Astrocyte of the cerebellum (primary cell): Measurements from ENCODE around the gene TBC1D21.

ENCODE experiments used
- DNase-seq: peaks from one replicate; pipeline ENCODE4 v3.0.0-alpha.2; 2011; ENCODE audit warnings: low read depth
- H3K4me3 ChIP-seq: 2 replicates; pipeline ENCODE4 v1.5.1; 2011; ENCODE audit warnings: mild to moderate bottlenecking, low read depth, low read length, moderate library complexity
- CTCF ChIP-seq: IDR thresholded peaks from 2 replicates; pipeline ENCODE4 v1.5.1; 2012; ENCODE audit warnings: low read length, low read depth, moderate library complexity, mild to moderate bottlenecking; ENCODE audit errors: missing control alignments
- in situ Hi-C: cut with HindIII; loops from 2 replicates; pipeline ENCODE4 v1.10.0; 2017; ENCODE audit warnings: low sequenced_read_pairs

The TBC1D21 gene

GRCh38 chr15:73873456-73873855 lies at the start of gene TBC1D21:
TSS of gene TBC1D21 (plus strand) at chr15:73873564. CDS start at chr15:73873710, 146 bp downstream.
- in situ Hi-C loops: no loop called here
- no peak within 1 kb of the TSS for H3K4me3 ChIP-seq
- no peak for TF ChIP-seq CTCF
- no peak for DNase-seq

GRCh38 chr15:73826711-73827251 lies 46.6 kb upstream of the TBC1D21 start:
- in situ Hi-C loops: no loop called here
- DNase-seq: no peak
- no peak for TF ChIP-seq CTCF
- no peak overlapping the region for H3K4me3 ChIP-seq

- in situ Hi-C loops: no loop called here
- no peak overlapping the region for H3K4me3 ChIP-seq
- no peak for TF ChIP-seq CTCF
- DNase-seq: no peak
Observed at GRCh38 chr15:73829523-73829922, 43.8 kb upstream of the TBC1D21 start.

- H3K4me3 ChIP-seq: no peak overlapping the region
- in situ Hi-C loops: no loop called here
- no peak for DNase-seq
- no peak for TF ChIP-seq CTCF
Observed at GRCh38 chr15:73832657-73833056, 40.7 kb upstream of the TBC1D21 start.

- TF ChIP-seq CTCF: no peak
- no peak for DNase-seq
- in situ Hi-C loops: no loop called here
- no peak overlapping the region for H3K4me3 ChIP-seq
Observed at GRCh38 chr15:73836845-73837244, 36.5 kb upstream of the TBC1D21 start.

- in situ Hi-C loops: no loop called here
- no peak for TF ChIP-seq CTCF
- no peak overlapping the region for H3K4me3 ChIP-seq
- no peak for DNase-seq
Observed at GRCh38 chr15:73838831-73839426, 34.4 kb upstream of the TBC1D21 start.
